Embryonic facial prominence (tissue), 1 donor: Measurements from ENCODE around the gene RRP12.
"Not testable (repeated sequence)": the region's sequence is repeated elsewhere in the genome, so short reads cannot be mapped to it uniquely, and the experiment has no call there.

Experiments
- DNase-seq: peaks from one replicate; pipeline ENCODE4 v3.0.0-alpha.2; 2016; ENCODE audit errors: extremely low spot score

Gene RRP12

DNA sequence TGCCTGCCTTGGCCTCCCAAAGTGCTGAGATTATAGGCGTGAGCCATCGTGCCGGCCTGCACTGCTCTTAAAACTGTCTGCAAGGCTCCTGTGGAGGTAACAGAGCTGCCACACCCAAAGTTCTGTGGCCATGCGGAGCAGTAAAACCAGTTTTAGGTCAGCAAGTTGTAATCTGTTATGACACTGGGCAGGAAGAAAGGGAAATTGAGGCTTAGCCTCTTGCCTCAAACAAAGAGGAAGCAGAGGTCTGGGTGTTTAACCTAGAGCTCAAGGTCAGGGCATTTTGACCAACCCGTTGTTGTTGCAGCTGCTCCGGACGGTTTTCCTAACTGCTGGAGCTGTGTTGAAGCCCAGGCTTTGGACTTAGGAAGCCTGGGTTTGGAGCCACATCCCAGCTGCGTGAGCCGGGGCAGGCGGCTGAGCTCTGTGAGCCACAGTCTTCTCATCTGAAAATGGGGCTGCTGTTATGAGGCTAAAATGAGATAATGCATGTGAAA, 7.4 kb upstream of the RRP12 start:
- no peak for DNase-seq

DNA sequence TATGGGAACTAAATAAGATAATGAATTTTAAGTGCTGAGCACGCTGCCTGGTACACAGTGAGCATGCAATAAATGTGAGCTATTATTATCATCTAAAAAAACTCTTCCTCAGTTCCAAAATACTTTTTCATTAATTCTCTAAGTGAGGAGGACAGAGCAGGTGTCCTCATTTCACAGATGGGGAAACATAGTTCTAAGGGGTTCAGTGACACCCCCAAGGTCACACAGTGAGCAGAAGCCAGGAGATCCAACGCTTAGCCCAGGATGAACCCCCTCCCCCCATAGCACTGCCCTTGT, 6.8 kb upstream of the RRP12 start:
- no peak for DNase-seq

DNA sequence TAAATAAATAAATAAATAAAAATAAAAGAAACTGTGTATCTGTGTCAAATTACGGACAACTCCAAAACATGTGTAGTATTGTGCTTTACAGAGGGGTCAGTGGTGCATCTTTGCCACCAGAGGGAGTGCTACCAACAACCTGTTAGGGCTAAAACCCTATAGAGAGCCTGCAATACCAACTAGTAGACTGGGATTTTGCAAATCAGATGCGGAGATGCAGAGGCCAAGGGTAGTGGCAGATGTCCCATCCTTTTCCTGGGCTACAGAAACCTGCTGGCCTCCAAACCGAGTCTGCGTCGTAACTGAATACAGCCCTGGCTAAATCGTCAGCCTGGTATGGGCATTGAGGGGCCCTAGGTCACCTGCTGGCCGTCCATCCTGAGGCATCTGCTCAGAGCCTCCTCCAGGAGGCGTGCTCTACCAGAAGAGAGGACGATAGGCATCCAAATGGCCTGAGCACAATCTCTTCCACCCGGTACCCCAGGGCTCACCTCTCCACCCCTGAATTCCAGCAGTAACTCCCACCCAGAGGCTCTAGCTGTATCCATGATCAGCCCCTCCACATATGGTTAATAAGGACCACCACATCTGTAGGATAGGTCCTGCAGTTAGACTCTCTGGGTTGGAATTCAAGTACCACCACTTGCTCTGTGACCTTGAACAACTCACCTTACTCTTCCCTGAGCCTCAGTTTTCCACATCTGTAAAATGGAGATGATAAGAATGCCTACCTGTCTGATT, 6.2 kb upstream of the RRP12 start:
- DNase-seq: peak; percentile 73

DNA sequence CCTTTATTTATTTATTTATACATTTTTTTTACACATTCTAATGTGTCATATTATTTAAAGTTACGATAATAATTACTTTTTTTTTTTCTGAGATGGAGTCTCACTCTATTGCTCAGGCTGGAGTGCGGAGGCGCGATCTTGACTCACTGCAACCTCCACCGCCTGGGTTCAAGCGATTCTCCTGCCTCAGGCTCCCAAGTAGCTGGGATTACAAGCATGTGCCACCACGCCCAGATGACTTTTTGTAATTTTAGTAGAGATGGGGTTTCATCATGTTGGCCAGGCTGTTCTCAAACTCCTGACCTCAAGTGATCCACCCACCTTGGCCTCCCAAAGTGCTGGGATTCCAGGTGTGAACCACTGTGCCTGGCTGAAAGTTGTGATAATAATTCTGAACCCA, 5.3 kb upstream of the RRP12 start:
- not testable (repeated sequence) for DNase-seq

DNA sequence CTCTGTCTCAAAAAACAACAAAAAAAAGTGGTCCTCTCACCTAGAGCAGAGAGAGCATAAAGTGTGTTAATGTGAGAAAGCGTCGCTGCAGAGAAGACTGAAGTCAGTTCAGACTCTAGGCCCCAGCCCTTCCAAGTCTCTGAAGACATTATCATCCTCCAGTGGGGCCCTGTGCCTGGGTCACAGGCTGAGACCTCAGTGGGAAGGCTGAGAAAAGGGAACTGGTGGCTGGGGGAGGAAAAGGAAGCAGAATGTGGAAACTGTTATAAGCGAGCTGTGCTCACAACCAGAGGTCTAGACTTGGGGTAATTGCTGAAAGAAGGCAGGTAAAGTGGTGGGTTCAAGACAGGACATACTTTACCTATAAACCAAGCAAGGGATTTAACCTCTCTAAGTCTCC, 4.9 kb upstream of the RRP12 start:
- no peak for DNase-seq

DNA sequence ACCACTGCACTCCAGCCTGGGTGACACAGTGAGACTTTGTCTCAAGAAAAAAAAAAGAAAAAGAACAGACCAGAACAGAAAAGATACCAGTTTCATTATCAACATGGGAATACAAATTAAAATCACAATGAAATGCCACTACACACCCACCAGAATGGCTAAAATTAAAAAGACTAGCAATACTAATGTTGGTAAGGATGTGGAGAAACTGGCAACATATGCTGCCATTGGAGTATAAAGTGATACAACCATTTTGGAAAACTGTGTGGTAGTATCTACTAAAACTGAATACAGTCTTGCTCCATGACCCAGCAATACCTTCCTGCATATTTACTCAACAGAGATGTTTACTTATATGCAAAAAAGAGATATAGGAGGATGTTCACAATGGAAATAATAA, 2.9 kb upstream of the RRP12 start:
- DNase-seq: no peak

DNA sequence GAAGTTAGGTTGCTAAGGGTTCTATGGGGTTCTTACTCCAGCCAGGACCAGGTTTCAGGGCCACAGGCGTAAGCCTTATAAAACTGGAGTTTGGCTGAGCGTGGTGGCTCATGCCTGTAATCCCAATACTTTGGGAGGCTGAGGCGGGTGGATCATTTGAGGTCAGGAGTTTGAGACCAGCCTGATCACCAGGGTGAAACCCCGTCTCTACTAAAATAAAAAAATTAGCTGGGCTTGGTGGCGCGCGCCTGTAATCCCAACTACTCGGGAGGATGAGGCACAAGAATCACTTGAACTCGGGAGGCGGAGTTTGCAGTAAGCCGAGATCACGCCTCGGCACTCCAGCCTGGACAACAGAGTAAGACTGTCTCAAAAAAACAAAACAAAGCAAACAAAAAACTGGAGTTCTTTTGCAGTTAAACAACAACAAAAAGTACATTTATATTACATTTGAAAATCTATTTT, 347 bp upstream of the RRP12 start:
- DNase-seq: no peak

DNA sequence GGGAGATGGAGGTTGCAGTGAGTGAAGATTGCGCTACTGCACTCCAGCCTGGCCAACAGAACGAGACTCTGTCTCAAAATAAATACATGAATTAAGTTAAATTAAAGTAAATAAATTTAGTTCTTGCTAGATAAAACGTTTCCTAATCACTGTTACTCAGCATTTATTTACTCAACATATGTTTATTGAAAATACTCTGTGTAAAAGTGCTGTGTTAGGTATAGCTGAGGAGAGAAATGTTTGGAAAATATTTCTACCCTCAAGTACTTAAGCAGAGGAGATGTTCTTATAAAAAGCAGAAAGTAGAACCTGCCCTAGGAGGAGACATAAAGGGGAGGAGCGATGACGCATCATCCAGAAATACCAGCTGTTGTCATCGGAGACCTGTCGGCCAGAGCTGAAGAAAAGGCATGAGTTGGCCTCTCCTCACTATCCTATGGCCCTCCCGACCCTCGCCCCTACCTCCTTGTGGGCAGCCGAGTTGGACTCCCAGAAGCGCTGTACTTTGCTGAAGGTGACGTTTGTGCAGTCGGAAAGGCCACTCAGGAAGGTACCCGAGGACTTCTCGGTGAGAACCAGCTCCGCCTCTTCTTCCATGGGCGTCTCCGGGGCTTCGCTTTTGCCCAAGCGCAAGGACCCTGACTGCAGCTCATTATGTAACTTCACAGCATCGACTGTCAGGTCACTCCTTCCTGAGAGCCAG, 1.1 kb downstream of the RRP12 start:
- DNase-seq: no peak

DNA sequence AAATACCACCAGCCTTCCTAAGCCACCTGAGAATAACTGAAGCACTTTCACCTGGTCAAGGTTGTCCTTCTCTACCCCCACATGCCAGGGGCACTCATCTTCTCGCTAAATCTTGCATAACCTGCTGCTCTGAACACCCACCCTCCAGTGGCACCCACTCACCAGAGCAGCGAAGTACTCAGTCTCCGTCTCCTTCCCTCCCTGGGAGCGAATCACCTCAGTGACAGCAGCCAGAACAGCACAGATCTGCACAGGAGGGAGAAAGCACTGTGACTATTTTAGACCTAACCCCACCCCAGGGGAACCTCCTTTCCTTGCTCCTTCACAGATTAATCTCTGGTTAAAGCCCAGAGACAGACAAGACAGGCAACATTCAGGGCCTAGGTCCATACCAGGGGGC, 5.1 kb downstream of the RRP12 start:
- no peak for DNase-seq

DNA sequence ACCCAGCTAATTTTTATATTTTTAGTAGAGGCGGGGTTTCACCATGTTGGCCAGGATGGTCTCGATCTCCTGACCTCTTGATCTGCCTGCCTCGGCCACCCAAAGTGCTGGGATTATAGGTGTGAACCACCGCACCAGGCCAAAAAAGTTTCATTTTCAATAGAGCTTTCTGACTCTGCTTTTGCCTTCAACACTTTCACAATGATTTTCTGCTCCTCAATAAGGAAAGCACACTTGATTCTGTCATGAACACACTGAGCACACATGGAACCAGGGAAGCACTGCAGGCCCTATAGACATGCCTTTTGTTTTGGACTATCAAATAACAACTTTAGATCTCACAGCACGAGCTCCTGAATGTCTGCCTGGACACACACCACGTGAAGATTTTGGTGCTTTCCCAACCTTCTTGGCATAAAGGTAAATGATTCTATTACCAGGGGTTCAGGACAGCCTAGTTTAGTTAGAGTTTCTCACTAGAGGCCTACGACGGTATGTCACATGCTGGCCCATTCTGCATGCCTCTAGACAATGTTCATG, 8.0 kb downstream of the RRP12 start:
- DNase-seq: no peak

DNA sequence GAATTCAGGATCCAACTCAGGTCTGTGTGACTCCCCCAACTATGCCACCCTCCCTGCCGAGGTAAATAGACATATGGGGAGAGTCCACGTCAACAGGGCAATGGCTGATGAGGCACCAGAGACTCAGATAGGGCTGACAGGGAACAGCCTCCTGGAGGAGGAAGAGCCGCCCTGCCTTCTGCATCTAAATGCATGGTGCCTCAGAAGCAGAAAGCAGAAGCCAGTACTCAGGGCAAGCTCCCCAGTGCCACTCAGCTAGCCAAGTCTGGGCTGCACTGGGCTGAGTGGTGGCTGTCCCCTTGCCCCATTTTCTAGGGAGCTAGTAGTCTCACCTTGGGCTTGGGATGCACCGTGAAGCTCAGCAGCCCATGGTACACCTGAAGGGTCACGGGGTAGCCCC, 11.0 kb downstream of the RRP12 start:
- no peak for DNase-seq

DNA sequence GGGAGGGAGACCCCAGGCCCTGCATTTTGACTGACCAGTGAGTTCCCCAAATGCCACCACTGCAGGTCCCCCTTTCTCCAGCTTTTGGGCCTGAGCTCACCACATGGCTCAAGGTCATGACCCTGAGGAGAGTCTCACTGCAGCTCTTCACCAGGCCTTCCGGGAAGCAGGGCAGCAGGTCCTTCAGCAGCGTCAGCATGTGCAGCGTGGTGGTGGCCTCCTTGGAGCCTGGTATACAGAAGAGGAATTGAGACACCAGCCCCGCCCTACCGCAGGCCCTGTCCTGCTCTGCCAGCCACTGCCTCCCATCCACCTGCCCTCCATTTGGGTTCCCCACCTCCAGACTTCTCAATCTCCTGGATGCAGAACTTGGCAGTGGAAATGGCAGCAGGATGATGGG, 13.0 kb downstream of the RRP12 start:
- DNase-seq: no peak

DNA sequence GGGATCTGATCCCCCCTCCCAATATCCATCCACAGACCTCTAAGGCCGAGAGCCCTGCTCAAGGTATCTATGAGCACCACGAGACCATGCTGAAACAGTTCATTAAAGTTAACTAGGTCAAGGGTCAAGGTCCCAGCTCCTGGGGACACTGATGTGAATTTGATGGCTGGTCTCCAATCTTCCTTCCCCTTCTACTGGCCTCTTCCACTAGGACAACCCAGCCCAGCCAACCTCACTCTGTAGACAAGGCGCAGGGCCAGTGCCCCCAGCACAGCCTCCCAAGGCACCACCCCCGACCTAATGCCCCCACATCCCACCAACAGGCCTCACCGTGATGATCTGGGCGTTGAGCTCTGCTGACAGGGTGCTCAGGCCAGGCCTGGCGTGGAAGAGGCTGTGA, 15.6 kb downstream of the RRP12 start:
- no peak for DNase-seq

DNA sequence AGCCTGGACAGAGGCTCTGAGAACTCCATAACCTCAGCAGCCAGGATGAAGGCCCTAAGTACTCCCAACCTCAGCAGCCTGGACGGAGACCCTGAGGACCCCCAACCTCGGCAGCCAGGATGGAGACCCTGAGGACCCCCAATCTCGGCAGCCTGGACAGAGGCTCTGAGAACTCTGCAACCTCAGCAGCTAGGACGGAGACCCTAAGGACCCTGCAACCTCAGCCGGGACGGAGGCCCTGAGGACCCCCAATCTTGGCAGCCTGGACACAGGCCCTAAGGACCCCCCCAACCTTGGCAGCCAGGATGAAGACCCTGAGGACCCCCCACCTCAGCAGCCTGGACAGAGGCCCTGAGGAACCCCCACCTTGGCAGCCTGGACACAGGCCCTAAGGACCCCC, 16.5 kb downstream of the RRP12 start:
- DNase-seq: no peak

DNA sequence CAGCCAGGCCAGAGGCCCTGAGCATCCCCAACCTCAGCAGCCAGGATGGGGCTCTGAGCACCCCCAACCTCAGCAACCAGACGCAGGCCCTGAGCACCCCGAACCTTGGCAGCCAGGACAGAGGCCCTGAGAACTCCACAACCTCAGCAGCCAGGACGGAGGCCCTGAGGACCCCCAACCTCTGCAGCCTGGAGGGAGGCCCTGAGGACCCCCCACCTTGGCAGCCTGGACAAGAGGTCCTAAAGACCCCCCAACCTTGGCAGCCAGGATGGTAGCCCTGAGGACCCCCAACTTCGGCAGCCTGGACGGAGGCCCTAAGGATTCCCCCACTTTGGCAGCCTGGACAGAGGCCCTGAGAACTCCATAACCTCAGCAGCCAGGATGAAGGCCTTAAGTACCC, 17.0 kb downstream of the RRP12 start:
- no peak for DNase-seq

DNA sequence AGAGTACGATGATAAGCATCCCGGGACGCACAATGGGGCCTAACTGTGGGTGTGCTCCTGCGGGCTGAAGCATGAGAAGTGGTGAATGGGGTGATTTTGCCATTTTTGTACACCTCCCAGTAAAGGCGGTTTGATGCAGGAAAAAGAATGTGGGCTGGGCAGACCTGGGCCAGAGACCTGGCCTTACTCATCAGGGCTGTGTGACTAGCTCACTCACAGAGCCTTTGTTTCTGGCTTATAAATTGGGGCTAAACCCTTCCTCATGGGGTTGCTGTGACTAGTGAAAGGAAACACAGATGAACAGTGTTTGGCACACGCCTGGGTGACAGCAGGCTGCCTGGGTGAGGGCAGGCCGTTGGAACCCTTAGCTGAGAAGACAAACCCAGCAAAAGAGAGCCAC, 18.0 kb downstream of the RRP12 start:
- no peak for DNase-seq

DNA sequence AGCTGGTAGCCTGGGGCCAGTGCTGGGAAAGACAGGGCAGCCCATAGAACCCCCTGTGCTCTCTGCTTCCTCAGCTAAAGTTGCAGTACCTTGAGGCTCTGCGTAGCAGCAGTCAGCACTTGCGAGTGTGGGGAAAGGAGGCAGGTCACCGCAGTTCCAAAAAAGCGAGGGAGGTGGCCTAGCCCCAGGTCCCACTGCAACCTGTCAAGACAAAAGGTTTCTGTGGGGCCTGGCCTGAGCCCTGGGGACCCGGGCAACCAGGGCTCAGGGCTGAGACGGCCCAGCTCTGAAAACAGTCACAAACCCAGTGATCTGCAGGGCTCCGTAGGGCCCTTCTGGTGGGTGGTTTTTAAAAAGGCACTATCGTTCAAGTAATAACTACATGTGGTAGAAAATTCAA, 19.5 kb downstream of the RRP12 start:
- DNase-seq: no peak

DNA sequence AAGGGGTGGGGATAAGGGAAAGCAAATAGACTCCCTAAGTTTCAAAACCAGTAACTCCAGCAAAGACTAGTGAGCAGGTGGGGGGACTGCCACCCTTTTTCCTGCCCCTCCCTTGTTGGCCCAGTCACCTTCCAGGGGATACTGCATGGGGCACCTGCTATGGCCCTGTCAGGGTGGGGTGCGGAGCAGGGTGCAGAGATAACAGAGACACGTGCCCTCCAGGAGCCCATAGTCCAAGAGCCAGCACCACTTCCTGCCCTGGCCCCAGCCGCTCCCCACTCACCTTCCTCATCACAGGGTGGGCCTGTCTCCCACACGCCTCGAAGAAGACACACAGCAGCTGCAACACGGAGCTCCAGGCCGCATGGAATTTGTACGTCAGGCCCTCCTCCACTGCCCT, 20.6 kb downstream of the RRP12 start:
- no peak for DNase-seq

DNA sequence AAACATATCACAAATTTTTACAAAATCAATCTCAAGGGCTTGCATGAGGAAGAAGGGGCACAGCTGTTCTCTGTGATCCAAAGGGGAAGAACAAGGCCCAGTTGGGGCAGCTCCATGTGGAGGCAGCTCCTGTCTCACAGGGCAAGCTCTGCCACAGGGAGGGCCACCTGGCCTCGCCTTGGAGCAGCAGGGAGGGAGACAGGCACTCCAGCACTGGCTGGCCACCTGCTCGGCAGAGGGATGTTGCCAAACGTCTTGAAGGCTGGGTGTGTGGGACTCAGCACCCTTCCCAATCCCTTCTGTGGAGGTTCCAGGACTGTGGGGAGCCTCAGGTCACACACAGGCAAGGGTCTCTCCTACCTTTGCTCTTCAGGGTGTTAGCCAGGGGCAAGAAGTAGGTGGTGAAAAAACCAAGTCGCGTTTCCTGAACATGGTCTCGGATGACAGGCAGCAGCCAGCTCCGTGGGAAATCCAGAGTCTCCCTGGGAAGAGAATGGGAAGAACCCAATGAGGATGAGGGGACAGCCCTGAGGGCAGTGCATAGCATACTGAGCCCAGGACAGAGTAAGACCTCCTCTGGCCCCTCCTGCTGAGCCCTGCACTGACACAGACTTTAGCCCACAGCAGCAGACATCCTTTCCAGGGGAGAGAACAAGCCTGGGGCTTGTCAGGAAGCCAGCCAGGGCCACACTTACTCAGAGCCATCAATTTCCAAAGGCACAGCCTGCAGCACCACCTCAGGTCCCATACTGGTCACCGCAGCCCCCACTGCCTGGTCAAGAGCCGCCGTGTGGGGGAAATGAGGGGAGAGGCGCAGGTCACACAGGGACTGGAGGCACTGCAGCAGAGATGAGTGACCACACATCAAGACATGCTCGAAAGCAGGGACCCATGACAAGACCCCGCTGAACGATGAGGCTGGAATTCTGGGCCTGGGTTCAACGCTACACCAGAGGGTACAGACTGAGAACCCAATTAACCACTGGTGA, 21.9 kb downstream of the RRP12 start:
- DNase-seq: no peak

DNA sequence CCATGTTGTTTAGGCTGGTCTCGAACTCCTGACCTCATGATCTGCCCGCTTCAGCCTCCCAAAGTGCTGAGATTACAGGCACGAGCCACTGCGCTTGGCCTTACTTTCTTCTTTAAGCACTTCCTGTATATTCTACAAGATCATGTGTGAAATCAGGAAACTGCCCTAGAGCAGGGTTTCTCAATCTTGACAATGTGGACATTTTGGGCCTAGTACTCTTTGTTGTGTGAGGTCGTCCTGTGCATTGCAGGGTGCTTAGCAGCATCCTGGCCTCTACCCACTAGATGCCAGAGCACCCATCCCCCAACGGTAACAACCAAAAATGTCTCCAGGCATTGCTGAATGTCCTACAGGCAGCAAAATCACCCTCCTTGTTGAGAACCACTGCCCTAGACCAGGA, 24.7 kb downstream of the RRP12 start:
- DNase-seq: no peak

DNA sequence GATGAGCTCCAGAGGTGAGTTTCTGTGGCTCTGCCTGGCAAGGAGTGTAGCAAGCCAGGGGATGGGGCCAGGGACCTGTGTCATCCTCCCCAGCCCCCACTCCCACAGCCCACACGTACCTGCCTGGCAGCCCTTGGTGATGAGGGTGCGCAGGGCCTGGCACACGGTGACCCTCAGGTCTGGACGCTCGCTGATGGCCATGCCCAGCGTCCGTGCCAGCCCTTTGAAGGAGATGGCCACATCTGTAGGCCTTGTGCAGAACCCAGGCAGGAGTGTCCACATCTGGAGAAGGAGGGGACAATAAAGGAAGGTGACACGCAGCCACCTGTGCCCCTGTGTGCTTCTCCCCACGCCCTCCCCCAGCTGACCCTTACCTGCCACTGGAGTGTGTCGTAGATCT, 27.7 kb downstream of the RRP12 start:
- DNase-seq: no peak

DNA sequence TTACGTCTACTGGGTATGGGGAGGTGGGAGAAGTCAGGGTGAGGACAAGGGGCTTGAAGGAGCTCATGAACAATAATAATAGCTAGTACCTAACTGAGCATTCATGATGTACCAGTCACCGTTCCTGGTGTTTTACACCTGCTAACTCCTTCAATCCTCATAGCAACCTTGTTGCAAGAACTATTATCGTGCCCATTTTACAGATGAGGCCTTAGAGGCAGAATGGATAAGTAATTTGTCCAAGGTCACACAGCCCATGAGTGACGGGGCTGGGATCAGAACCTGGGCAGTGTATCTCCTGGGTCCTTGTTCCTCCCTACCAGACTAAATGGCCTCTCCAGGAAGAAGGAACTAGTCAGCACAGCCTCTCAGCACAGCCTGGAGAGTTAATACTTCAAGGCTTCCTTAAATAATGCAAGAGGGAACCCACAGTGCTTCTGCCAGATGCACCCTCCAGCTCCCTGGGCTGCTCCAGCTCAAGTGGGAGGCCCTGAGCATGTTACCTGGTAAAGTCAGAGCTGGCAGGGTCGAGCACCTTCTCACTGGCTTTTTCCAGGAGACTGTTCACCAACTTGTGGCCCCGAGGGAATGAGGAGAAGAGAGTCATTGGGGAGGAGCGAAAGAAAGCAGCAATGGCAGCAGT, 28.8 kb downstream of the RRP12 start:
- no peak for DNase-seq
